HepG2 (cell line): ENCODE measurements around the gene CARMIL1. TPM values are rescaled to one million over a fixed set of nuclear protein-coding genes. Genes with fewer than 3 reads are reported as not detected.

Source experiments
- ATAC-seq: fragments of 200-7000 bp; cut with Tn5 transposase; 3 replicates; pipeline ENCODE4 v1.9.1; 2020; ENCODE audit warnings: mild to moderate bottlenecking, moderate library complexity
- BruUV-seq: library from RNA; stranded (reverse); fragments of 400-500 nt; replicated peaks from 2 replicates; lab custom pipeline; 2021; lab: Mats Ljungman, UMichigan
- CTCF ChIA-PET: fragments of 300-600 bp; formaldehyde crosslinking; extraction: SDS; loops from one replicate; lab custom pipeline; 2021; ENCODE audit warnings: low total read pairs, inconsistent platforms, low intra/inter-chr PET ratio; lab: Yijun Ruan, JAX
- POLR2A ChIA-PET: fragments of 350-600 bp; sonication (Branson Sonifier 250); formaldehyde crosslinking; loops from one replicate; lab custom pipeline; 2020; ENCODE audit warnings: antibody characterized with exemption, inconsistent platforms; lab: Yijun Ruan, JAX
- DNase-seq: peaks from one replicate; pipeline ENCODE4 v3.0.0-alpha.2; 2015; ENCODE audit warnings: low spot score
- FAIRE-seq: peaks from 3 replicates; lab custom pipeline; 2011; peaks lifted over from hg19 to GRCh38; lab: Jason Lieb, UNC
- H2AFZ ChIP-seq: one replicate; pipeline ENCODE4 v1.6.1; 2011; ENCODE audit warnings: low read length, inconsistent platforms
- H3K27ac ChIP-seq: fragments of 300-600 bp; 3 replicates; pipeline ENCODE4 v1.8.0; 2011; ENCODE audit warnings: mixed run types, mild to moderate bottlenecking, mixed read lengths, low read length, inconsistent platforms; ENCODE audit not compliant: insufficient read depth; ENCODE audit errors: extremely low read length
- H3K27me3 ChIP-seq, 2 experiments: fragments of 200-600 bp in 1 of 2; 2 replicates in 1 of 2; 3 replicates in 1 of 2; pipeline versions ENCODE4 v1.6.0 to v1.8.0; 2011; ENCODE audit warnings: low read length in 2 of 2, mild to moderate bottlenecking in 2 of 2, moderate library complexity in 2 of 2, inconsistent platforms in 1 of 2; ENCODE audit not compliant: insufficient read depth in 2 of 2, control insufficient read depth in 1 of 2
- H3K36me3 ChIP-seq, 2 experiments: fragments of 200-600 bp in 1 of 2; replicated peaks in 1 of 2; 2 replicates in 1 of 2; 3 replicates in 1 of 2; pipeline versions ENCODE4 v1.5.1 to v1.8.0; 2011; ENCODE audit warnings: low read length in 2 of 2, inconsistent platforms in 1 of 2; ENCODE audit not compliant: insufficient read depth in 2 of 2, control insufficient read depth in 1 of 2
- H3K4me1 ChIP-seq: 2 replicates; pipeline ENCODE4 v1.5.1; 2012; ENCODE audit warnings: low read length, inconsistent platforms; ENCODE audit not compliant: insufficient read depth
- H3K4me2 ChIP-seq: 2 replicates; pipeline ENCODE4 v1.6.0; 2011; ENCODE audit warnings: low read depth, low read length, inconsistent platforms
- H3K4me3 ChIP-seq, 3 experiments: fragments of 200-600 bp in 1 of 3; sonication (generic), shearing (Covaris generic) in 1 of 3; replicated peaks in 1 of 3; 2 replicates each; pipeline ENCODE4 v1.5.1; 2011 to 2016; ENCODE audit warnings: low read length in 3 of 3, inconsistent platforms in 2 of 3, low read depth in 2 of 3, mild to moderate bottlenecking in 2 of 3, control low read depth in 1 of 3, mixed read lengths in 1 of 3; ENCODE audit not compliant: insufficient read depth in 1 of 3
- H3K79me2 ChIP-seq: one replicate; pipeline ENCODE4 v1.6.1; 2011; ENCODE audit warnings: low read length, inconsistent platforms; ENCODE audit not compliant: insufficient read depth
- H3K9ac ChIP-seq: 2 replicates; pipeline ENCODE4 v1.6.0; 2011; ENCODE audit warnings: mild to moderate bottlenecking, low read depth, low read length, inconsistent platforms; ENCODE audit not compliant: insufficient read depth
- H3K9me3 ChIP-seq: 2 replicates; pipeline ENCODE4 v1.5.1; 2012; ENCODE audit warnings: mild to moderate bottlenecking, low read length
- H4K20me1 ChIP-seq: 2 replicates; pipeline ENCODE4 v1.6.0; 2011; ENCODE audit warnings: inconsistent platforms, mild to moderate bottlenecking, low read length, moderate library complexity; ENCODE audit not compliant: insufficient read depth
- FLYWCH1 ChIP-seq: sonication (generic); formaldehyde crosslinking; IDR thresholded peaks from 2 replicates; pipeline ENCODE4 v1.8.1; 2023; ENCODE audit warnings: mild to moderate bottlenecking, missing genetic modification reagents
- FOXP4 ChIP-seq: sonication (generic); formaldehyde crosslinking; IDR thresholded peaks from 2 replicates; pipeline ENCODE4 v1.4.0; 2020; ENCODE audit warnings: missing genetic modification reagents
- HMG20A ChIP-seq: IDR thresholded peaks from 2 replicates; pipeline ENCODE4 v1.6.1; 2016; ENCODE audit warnings: borderline replicate concordance
- NRL ChIP-seq: sonication (generic); formaldehyde crosslinking; IDR thresholded peaks from 2 replicates; pipeline ENCODE4 v1.5.0; 2020; ENCODE audit warnings: missing genetic modification reagents, mild to moderate bottlenecking, moderate library complexity, borderline replicate concordance
- PBX3 ChIP-seq: sonication (generic); formaldehyde crosslinking; IDR thresholded peaks from 2 replicates; pipeline ENCODE4 v1.8.1; 2023; ENCODE audit warnings: missing genetic modification reagents, inconsistent platforms, borderline replicate concordance
- ZNF333 ChIP-seq: sonication (generic); formaldehyde crosslinking; IDR thresholded peaks from 2 replicates; pipeline ENCODE4 v1.4.0; 2020; ENCODE audit warnings: mild to moderate bottlenecking, missing genetic modification reagents, borderline replicate concordance
- ZNF572 ChIP-seq: sonication (generic); formaldehyde crosslinking; IDR thresholded peaks from 2 replicates; pipeline ENCODE4 v1.5.1; 2020; ENCODE audit warnings: mild to moderate bottlenecking, missing genetic modification reagents
- WGBS: methylation state at CpG from one replicate; pipeline ENCODE4 v1.1.6; 2017; ENCODE audit warnings: low lambda C conversion rate; 5-methylcytosine and 5-hydroxymethylcytosine counted together
- in situ Hi-C: cut with HindIII; loops from 2 replicates; pipeline ENCODE4 v1.10.0; 2017; ENCODE audit warnings: low pct_unique_long_range_greater_than_20kb; ENCODE audit not compliant: extremely low pct_ligation_motif_present
- intact Hi-C: fragments of 100-400 bp; cut with micrococcal nuclease; formaldehyde crosslinking; loops from one replicate; pipeline ENCODE4 v1.10.0; 2022; ENCODE audit not compliant: unreplicated experiment
- polyA plus RNA-seq, 8 experiments: library from polyadenylated mRNA; depleted of rRNA in 3 of 8; stranded (reverse) in 7 of 8; unstranded in 1 of 8; fragments of >200 nt; fragmentation: Illumina TruSeq in 4 of 8; extraction: Trizol in 4 of 8; gene quantifications; 2 replicates each; pipeline versions ENCODE4 v1.2.1 to v1.2.3, GENCODE V29; 2011 to 2016; ENCODE audit warnings: low read depth in 4 of 8, missing spikeins in 1 of 8, mixed read lengths in 1 of 8; ENCODE audit not compliant: insufficient read depth in 1 of 8
- total RNA-seq, 5 experiments: library from RNA; depleted of rRNA; stranded (reverse); fragments of >200 nt; fragmentation: Illumina TruSeq; extraction: Trizol; gene quantifications; 2 replicates each; pipeline ENCODE4 v1.2.3, GENCODE V29; 2016; ENCODE audit warnings: low read depth in 1 of 5

The CARMIL1 gene
- total and polyA plus RNA-seq, 2 of the 13 experiments (the other 11 are each of a cell fraction or from before 2014, with no cell fraction given) = 1.8 to 2.6 TPM

DNA sequence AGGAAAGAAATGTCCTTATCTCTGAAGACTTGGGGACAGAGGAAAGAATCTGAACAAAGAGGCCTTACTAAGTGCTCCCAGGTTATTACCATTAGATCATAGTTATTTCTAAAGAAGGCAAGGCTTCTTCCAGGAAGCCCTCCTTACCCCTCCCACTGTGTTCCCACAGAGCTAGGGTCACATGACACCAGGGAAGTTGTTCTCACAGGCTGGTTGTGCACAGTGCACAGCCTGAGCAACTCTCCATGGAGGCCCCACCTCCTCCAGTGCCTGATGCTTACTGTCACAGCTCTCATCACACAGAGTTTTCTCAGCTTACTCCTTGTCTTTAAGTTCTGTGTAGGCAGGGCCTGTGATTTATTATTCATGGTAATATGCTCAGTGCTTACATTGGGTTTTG, 303.9 kb downstream of the CARMIL1 start (continued):
- no peak for TF ChIP-seq FOXP4 (CRISPR knock-in tag)
- no peak for TF ChIP-seq ZNF333 (CRISPR knock-in tag)
- TF ChIP-seq, all 625 proteins: peak for 0

DNA sequence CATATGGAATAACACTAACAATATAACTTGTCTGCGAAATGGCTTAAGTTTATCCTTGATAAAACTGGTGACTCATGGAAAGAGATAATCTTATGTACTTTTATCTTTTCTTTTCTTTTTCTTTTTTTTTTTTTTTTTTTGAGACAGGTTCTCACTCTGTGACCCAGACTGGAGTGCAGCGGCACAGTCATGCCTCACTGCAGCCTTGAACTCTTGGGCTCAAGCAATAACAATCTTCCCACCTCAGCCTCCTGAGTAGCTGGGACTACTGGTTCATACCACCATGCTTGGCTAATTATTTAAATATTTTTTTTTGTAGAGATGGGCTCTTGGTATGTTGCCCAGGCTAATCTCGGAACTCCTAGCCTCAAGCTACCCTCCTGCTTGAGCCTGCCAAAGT, 304.7 kb downstream of the CARMIL1 start:
- intact Hi-C loops = no loop called here
- ATAC-seq (no peak), DNase-seq (no peak), FAIRE-seq (no peak)
- 78% methylated on average over 3 of the region's 3 CpGs for WGBS
- Histone ChIP-seq H2AFZ (no peak overlapping the region), H3K4me3 (no peak overlapping the region), H3K4me1 (no peaks in the 10 kb centered on the region), H3K4me2 (no peak overlapping the region), H3K9ac (no peak overlapping the region), H3K9me3 (no peaks in the 10 kb centered on the region), H3K27ac (no peak overlapping the region), H4K20me1 (no peaks in the 10 kb centered on the region), H3K79me2 (no peaks in the 10 kb centered on the region), H3K27me3 (no peaks in the 10 kb centered on the region), H3K36me3 (no peaks in the 10 kb centered on the region)
- CTCF ChIA-PET = no interaction called here
- TF ChIP-seq FLYWCH1 (CRISPR knock-in tag) (no peak), ZNF572 (CRISPR knock-in tag) (no peak), NRL (CRISPR knock-in tag) (no peak), HMG20A (no peak), PBX3 (CRISPR knock-in tag) (no peak)
- in situ Hi-C loops = no loop called here
- POLR2A ChIA-PET = no interaction called here
- no TSS peak for BruUV-seq
